OCI-LY7 (cell line): Measurements from ENCODE around the gene SLC26A4.

Experiments
- CTCF ChIP-seq: fragments of 200-600 bp; sonication (generic); conservative IDR thresholded peaks from 2 replicates; pipeline ENCODE4 v1.5.1; 2014; ENCODE audit warnings: mild to moderate bottlenecking, antibody characterized with exemption, low read length, moderate library complexity, mixed read lengths
- EZH2phosphoT487 ChIP-seq: fragments of 200-600 bp; sonication (generic); IDR thresholded peaks from 2 replicates; pipeline ENCODE4 v1.6.1; 2018; ENCODE audit warnings: low read depth, borderline replicate concordance, mild to moderate bottlenecking, mixed run types, antibody characterized with exemption, low read length, moderate library complexity, mixed read lengths

- TF ChIP-seq CTCF (no peak), EZH2phosphoT487 (no peak)
Observed at GRCh38 chr7:107701191-107701590, 40.6 kb downstream of the SLC26A4 start.
